ENCODE measurements around the gene CDC5L. TPM values are rescaled to one million over a fixed set of nuclear protein-coding genes. Genes with fewer than 3 reads are reported as not detected.

The CDC5L gene
- total RNA-seq, 1 donor from 2014 or later, result 30.4 TPM

- Mint-ChIP-seq H3K27ac (no peak overlapping the region), H3K4me3 (ENCODE audit: low read depth) (no peak overlapping the region), H3K36me3 (ENCODE audit: insufficient read depth) (no peaks in the 10 kb centered on the region), H3K4me1 (ENCODE audit: low read depth) (no peaks in the 10 kb centered on the region), H3K27me3 (peaks cover 14% of the 10 kb centered on the region), H3K9me3 (ENCODE audit: low read depth) (no peaks in the 10 kb centered on the region)
- no peak for DNase-seq (ENCODE audit: low spot score, unreplicated experiment)
- no peak for TF ChIP-seq CTCF (IDR thresholded peaks at IDR 0.05; ENCODE audit: unreplicated experiment)
These were observed 98.3 kb downstream of the CDC5L start for GRCh38 chr6:44485601-44486401.

GRCh38 chr6:44487002-44487401 is 99.5 kb downstream of the CDC5L start:
- Mint-ChIP-seq H3K4me3 (ENCODE audit: low read depth) (no peak overlapping the region), H3K27me3 (peaks cover 14% of the 10 kb centered on the region), H3K4me1 (ENCODE audit: low read depth) (no peaks in the 10 kb centered on the region), H3K9me3 (ENCODE audit: low read depth) (no peaks in the 10 kb centered on the region), H3K36me3 (ENCODE audit: insufficient read depth) (no peaks in the 10 kb centered on the region), H3K27ac (no peak overlapping the region)
- TF ChIP-seq CTCF (IDR thresholded peaks at IDR 0.05; ENCODE audit: unreplicated experiment), result no peak
- no peak for DNase-seq (ENCODE audit: low spot score, unreplicated experiment)

- H3K36me3 Mint-ChIP-seq (ENCODE audit: insufficient read depth), result no peaks in the 10 kb centered on the region
- H3K4me1 Mint-ChIP-seq (ENCODE audit: low read depth), result no peaks in the 10 kb centered on the region
- TF ChIP-seq CTCF (IDR thresholded peaks at IDR 0.05; ENCODE audit: unreplicated experiment), result no peak
- no peak overlapping the region for H3K27ac Mint-ChIP-seq
- peaks cover 14% of the 10 kb centered on the region for H3K27me3 Mint-ChIP-seq
- no peak for DNase-seq (ENCODE audit: low spot score, unreplicated experiment)
- H3K4me3 Mint-ChIP-seq (ENCODE audit: low read depth), result no peak overlapping the region
- no peaks in the 10 kb centered on the region for H3K9me3 Mint-ChIP-seq (ENCODE audit: low read depth)
These were observed 100.1 kb downstream of the CDC5L start for GRCh38 chr6:44487586-44487985.

- H3K4me3 Mint-ChIP-seq (ENCODE audit: low read depth), result no peak overlapping the region
- H3K27ac Mint-ChIP-seq, result no peak overlapping the region
- DNase-seq (ENCODE audit: low spot score, unreplicated experiment), result no peak
- no peaks in the 10 kb centered on the region for H3K9me3 Mint-ChIP-seq (ENCODE audit: low read depth)
- H3K4me1 Mint-ChIP-seq (ENCODE audit: low read depth), result no peaks in the 10 kb centered on the region
- H3K36me3 Mint-ChIP-seq (ENCODE audit: insufficient read depth), result no peaks in the 10 kb centered on the region
- H3K27me3 Mint-ChIP-seq, result peaks cover 17% of the 10 kb centered on the region
- no peak for TF ChIP-seq CTCF (IDR thresholded peaks at IDR 0.05; ENCODE audit: unreplicated experiment)
These were observed 102.6 kb downstream of the CDC5L start for GRCh38 chr6:44489910-44490604.

GRCh38 chr6:44493132-44493531 is 105.6 kb downstream of the CDC5L start:
- DNase-seq (ENCODE audit: low spot score, unreplicated experiment), result no peak
- Mint-ChIP-seq H3K27me3 (peaks cover 6% of the 10 kb centered on the region), H3K4me1 (ENCODE audit: low read depth) (no peaks in the 10 kb centered on the region), H3K9me3 (ENCODE audit: low read depth) (no peaks in the 10 kb centered on the region), H3K36me3 (ENCODE audit: insufficient read depth) (no peaks in the 10 kb centered on the region), H3K4me3 (ENCODE audit: low read depth) (no peak overlapping the region), H3K27ac (no peak overlapping the region)
- no peak for TF ChIP-seq CTCF (IDR thresholded peaks at IDR 0.05; ENCODE audit: unreplicated experiment)

Data from progenitor cell of endocrine pancreas (in vitro differentiated cells).